ENCODE measurements around the gene DERL3.

Gene DERL3

DNA sequence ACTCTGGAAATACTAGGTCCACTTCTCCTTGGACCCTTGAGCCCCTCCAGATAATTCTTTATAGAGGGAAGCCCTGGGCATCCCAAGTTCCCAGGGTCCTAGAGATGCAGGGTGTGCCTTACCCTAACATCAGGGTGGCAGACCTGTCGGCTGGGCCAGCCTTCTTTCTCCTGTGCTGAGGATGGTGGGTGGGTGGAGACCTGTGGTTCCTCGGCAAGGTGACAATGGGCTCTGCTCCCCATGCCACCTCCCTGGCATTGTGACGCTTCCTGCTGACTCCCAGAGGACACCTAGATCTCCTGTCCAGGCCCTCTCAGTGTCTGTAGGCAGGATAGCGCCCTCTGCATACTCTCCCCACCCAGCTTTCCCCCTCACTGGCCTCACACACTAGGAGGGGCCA lies 3.8 kb upstream of the DERL3 start:
- Mint-ChIP-seq H3K4me1 (peaks cover 80% of the 10 kb centered on the region), H3K9me3 (no peaks in the 10 kb centered on the region), H3K36me3 (ENCODE audit: low read depth) (no peaks in the 10 kb centered on the region), H3K27me3 (ENCODE audit: low read depth) (no peaks in the 10 kb centered on the region), H3K27ac (peak overlapping the region; percentile 72 to 93 (median 90)), H3K4me3 (peak overlapping the region in 1 of 3 experiments; percentile 7)
- TF ChIP-seq, protein P1, sequence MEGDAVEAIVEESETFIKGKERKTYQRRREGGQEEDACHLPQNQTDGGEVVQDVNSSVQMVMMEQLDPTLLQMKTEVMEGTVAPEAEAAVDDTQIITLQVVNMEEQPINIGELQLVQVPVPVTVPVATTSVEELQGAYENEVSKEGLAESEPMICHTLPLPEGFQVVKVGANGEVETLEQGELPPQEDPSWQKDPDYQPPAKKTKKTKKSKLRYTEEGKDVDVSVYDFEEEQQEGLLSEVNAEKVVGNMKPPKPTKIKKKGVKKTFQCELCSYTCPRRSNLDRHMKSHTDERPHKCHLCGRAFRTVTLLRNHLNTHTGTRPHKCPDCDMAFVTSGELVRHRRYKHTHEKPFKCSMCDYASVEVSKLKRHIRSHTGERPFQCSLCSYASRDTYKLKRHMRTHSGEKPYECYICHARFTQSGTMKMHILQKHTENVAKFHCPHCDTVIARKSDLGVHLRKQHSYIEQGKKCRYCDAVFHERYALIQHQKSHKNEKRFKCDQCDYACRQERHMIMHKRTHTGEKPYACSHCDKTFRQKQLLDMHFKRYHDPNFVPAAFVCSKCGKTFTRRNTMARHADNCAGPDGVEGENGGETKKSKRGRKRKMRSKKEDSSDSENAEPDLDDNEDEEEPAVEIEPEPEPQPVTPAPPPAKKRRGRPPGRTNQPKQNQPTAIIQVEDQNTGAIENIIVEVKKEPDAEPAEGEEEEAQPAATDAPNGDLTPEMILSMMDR (IDR thresholded peaks at IDR 0.05; ENCODE audit: unreplicated experiment in 3 of 3), result no peak

GRCh38 chr22:23841736-23842445 lies 3.1 kb upstream of the DERL3 start:
- TF ChIP-seq, protein P1 (IDR thresholded peaks at IDR 0.05; ENCODE audit: unreplicated experiment in 3 of 3), result no peak
- no peaks in the 10 kb centered on the region for H3K9me3 Mint-ChIP-seq
- H3K27ac Mint-ChIP-seq, result peak overlapping the region; percentile 57 to 90 (median 72)
- peak overlapping the region in 2 of 3 experiments; percentile 20 to 24 for H3K4me3 Mint-ChIP-seq
- H3K36me3 Mint-ChIP-seq (ENCODE audit: low read depth), result no peaks in the 10 kb centered on the region
- no peaks in the 10 kb centered on the region for H3K27me3 Mint-ChIP-seq (ENCODE audit: low read depth)
- peaks cover 84% of the 10 kb centered on the region for H3K4me1 Mint-ChIP-seq

GRCh38 chr22:23841292-23841691 lies 2.5 kb upstream of the DERL3 start:
- TF ChIP-seq, protein P1 (IDR thresholded peaks at IDR 0.05; ENCODE audit: unreplicated experiment in 3 of 3), result no peak
- no peaks in the 10 kb centered on the region for H3K27me3 Mint-ChIP-seq (ENCODE audit: low read depth)
- no peaks in the 10 kb centered on the region for H3K36me3 Mint-ChIP-seq (ENCODE audit: low read depth)
- peaks cover 78% of the 10 kb centered on the region for H3K4me1 Mint-ChIP-seq
- H3K27ac Mint-ChIP-seq, result peak overlapping the region; percentile 57 to 90 (median 72)
- no peaks in the 10 kb centered on the region for H3K9me3 Mint-ChIP-seq
- H3K4me3 Mint-ChIP-seq, result peak overlapping the region in 2 of 3 experiments; percentile 20 to 24

GRCh38 chr22:23840026-23840425 lies 1.2 kb upstream of the DERL3 start:
- Mint-ChIP-seq H3K27ac (peak overlapping the region; percentile 56 to 88 (median 86)), H3K4me1 (peaks cover 74% of the 10 kb centered on the region), H3K36me3 (ENCODE audit: low read depth) (peaks cover 7% of the 10 kb centered on the region), H3K27me3 (ENCODE audit: low read depth) (no peaks in the 10 kb centered on the region), H3K4me3 (peak overlapping the region in 2 of 3 experiments; percentile 26 to 41), H3K9me3 (no peaks in the 10 kb centered on the region)
- TF ChIP-seq, protein P1 (IDR thresholded peaks at IDR 0.05; ENCODE audit: unreplicated experiment in 3 of 3), result no peak

- Mint-ChIP-seq H3K4me3 (peak overlapping the region; percentile 90 to 92 (median 91)), H3K36me3 (ENCODE audit: low read depth) (peaks cover 7% of the 10 kb centered on the region), H3K4me1 (peaks cover 61% of the 10 kb centered on the region), H3K27ac (peak overlapping the region; percentile 45 to 66 (median 63)), H3K27me3 (ENCODE audit: low read depth) (no peaks in the 10 kb centered on the region), H3K9me3 (no peaks in the 10 kb centered on the region)
- TF ChIP-seq, protein P1 (IDR thresholded peaks at IDR 0.05; ENCODE audit: unreplicated experiment in 3 of 3), result no peak
Measured at GRCh38 chr22:23837911-23838680, 710 bp downstream of the DERL3 start.
